Right hindlimb (tissue), 1 donor: ENCODE measurements around the gene ATXN7L3.

ENCODE experiments used
- DNase-seq: peaks from one replicate; pipeline ENCODE4 v3.0.0-alpha.2; 2018

Gene ATXN7L3

DNA sequence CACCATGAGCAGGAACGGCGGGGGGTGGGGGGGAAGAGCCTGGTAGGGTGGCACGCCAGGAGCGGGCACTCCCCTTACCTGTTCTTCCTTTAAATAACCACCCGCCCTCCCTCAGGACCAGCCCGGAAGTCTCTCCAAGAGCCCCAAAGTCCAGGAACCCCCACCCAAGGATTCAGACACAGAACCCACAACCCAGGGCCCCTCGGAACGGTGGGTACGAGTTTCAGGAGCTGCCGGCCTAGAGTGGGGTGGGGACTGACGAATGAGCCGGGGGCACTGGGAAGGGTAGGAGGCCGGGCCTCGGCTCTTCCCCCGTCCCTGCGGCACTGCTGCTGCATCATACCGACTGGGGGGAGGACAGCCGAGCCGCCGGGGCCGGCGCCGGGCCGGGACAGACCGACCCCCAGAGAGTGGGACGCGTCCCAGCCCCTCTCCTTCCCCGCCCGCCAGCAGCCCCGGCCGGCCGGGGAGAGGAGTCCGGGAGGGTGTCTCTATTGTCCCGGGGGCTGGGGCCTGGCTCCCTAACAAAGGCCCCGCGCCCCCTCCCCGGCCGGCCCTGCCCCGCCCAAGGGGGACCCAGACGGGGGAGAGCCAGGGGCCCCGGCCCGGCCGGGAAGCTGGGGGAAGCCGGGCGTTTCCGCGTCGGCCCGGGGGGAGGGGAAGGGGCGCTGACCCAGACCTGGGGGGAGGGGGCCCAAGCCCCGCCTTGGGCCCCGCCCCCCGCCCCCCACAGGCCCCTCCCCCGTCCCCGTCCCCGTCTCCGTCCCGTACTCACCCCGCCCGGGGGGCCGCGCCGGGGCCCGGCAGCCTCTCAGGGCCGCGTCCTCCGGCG is 747 bp downstream of the ATXN7L3 start:
- peak; percentile 86 for DNase-seq

DNA sequence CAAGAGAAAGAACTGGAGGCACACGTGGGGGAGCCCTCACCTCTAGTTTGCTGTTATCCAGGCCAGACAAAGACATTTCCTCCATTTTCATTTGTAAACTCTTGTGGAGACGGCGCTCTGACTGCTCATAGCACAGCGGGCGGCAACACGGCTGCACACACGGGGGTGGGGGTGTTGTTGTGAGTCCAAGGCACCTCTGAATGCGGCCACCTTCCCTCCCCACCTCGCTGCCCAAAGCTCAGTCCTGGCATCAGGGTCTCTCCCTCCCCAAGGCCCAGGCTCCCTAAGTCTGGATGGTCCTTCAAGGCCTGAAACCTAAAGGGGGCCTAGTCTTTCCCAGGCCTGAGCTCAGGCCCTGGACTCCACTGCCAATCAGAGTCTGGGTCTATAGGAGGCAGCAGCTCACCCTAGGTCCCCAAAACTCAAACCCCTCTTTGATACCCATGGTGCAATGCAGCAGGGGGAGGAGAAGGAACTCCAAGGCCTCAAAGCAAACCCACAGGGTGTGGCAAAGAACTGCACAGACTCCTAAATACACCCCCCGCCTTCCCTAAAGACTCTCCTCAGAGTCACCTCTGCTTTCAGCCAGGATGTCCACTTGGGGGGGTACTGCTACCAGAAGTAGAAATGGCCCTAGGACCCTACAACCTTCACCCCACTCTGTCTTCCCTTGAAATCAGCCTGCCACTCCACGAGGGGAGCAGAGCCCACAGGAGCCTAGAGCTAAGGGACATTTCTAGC is 1.5 kb downstream of the ATXN7L3 start:
- peak; percentile 51 for DNase-seq

DNA sequence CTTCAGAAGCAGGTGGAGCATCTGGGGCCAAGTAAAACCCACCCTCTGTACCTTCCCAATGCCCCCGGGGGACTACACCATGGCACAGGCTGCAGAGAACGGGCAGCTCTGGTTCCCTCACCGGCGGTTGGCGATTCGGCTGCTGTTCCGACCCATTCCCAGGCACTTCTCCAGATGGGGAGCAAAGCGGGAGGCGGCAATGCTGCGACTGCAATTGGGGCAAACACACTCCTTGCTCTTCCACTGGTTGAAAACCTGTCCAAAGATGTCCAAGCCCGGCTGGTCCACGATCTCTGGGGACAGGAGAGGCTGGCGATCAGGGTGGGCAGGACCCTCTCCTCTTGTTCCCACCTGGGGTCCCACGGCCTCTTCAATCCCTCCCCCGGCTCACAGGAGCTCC is 2.6 kb downstream of the ATXN7L3 start:
- DNase-seq = no peak

DNA sequence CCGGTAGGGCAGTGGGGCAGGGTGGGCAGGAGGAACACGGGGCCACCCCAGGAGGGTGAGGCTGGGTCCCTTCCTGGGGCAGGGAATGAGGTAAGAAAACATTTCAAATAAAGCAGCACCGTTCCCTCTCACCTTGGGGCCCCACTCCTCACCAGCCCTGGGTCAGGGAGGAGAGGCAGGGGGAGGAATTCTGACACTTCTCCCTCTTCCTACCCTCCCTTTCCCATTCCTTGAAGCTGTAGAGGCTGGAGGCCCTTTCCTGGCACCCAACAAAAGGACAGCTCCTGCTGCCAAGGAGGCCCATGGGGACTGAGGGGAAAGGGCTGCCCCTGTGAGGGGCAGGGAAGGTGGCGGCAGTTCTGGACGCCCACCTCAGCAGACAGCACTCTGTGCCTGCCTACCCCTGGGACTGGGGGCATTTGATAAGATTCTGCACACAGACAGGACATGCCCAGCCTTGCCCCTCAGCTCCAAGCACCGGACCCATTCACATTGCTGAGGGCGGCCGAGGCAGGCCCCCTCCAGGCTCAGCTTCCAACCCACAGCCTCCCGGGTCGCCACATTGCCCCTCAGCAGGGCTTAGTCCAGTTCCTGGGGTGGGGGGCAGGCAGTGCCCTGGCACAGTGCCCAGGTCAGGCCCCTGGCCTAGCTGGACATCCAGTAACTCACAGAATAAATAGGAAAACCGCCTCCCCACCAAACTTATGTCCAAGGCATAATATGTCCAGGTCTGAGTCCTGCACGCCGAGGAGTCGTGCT is 6.2 kb downstream of the ATXN7L3 start:
- no peak for DNase-seq

DNA sequence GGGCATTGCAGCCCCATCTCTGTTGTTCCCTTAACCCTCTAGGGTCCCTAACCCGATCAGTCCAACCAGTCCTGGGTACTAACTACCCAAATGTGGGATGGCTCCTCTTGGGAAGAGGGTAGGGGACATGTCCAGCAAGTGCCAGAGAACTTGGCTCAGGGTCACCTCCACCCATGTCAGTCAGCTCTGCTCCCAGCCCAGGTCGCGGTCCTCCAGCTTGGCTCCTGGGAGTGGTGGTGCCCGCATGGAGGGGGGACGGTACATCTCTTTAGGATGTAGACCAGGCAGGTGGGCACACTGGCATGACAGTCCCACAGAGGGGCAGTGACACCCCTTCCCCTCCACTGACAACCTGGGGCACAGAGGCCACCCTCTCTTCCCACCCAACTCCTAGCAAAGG is 6.9 kb downstream of the ATXN7L3 start:
- no peak for DNase-seq

GRCh38 chr17:44191941-44192496 is 7.7 kb downstream of the ATXN7L3 start:
- DNase-seq = no peak

DNA sequence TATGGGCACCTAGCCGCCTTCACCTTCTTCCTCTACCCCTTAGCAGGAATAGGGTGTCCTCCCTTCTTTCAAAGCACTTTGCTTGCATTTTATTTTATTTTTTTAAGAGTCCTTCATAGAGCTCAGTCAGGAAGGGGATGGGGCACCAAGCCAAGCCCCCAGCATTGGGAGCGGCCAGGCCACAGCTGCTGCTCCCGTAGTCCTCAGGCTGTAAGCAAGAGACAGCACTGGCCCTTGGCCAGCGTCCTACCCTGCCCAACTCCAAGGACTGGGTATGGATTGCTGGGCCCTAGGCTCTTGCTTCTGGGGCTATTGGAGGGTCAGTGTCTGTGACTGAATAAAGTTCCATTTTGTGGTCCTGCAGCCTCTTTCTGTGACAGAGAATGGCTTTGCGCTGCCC is 8.3 kb downstream of the ATXN7L3 start:
- DNase-seq = peak; percentile 70

GRCh38 chr17:44190481-44190880 is 9.2 kb downstream of the ATXN7L3 start:
- no peak for DNase-seq

GRCh38 chr17:44188576-44189403 is 10.9 kb downstream of the ATXN7L3 start:
- no peak for DNase-seq

DNA sequence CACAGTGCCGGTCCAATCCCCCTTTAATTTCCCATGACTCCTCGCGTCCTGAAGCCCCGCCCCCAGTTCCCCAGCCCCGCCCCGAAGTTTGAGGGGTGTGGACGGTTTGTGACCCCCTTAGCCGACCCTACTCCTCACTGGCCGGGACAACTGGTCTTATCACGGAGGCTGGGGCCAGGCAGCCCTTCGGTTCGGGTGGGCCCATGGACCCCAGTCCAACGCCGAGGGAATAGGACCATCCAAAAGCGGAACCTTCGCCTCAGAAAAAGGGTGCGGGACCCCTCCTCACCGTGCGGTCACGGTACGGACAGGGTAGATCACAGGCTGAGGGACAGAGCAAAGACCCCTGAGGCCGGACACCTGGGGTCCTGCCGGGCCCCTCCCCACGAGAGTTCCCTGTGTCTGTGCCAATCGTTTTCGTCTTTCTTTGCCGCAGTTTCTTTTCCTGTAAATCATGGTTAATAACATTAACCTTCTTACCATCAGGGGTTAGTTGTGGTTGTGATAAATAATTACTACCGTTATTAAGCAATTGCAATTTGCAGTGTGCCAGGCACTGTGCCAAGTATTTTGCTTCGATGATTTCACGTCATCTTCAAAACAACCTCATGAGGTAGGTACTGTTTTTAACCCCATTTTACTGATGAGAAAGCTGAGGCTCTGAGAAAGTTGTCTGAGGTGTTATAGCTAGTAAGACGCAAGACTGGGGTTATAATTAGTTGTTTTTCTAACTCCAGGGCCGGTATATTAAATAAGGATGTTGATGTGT is 12.4 kb downstream of the ATXN7L3 start:
- DNase-seq = no peak

DNA sequence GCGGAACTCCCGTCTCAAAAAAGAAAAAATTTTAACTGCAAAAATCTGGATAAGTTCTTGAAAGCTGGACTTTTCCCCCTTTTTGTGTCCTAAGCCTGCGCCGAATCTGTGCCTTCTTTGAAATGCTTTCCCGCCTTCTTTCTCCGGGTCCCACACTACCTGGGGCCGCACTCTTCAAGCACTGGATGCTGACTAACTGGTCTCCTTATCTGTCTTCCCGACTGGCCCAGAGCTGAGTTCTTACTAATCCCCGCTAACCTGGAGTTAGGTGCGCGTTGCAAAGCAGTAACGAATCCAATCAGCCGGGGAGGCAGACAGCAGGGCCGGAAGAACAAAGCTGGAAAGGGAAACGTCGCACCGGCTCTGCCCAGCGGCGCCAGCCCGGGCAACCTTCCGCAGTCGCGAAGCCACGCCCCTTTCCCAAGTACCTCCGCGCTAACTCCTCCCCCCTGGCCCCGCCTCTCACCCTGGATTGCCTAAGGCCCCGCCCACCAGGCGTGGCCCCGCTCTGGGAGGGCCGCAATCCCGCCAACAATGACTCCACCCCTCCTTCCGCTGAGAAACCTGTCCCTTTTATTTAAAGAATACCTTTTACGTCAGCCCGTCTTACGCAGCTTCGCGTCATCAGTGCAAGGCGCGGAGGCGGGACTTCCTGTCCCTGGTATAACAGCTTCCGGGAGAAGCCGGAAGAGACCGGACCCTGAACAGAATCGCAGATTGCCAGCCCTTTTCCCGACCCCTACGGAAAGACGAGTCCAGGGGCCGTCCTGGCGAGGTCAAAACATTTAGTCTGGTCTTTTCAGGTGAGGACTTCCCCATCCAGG is 13.2 kb downstream of the ATXN7L3 start, which contains the start of gene TMUB2:
TSS of gene TMUB2 (plus strand) at position 666 of the 824 bp plus-strand sequence. CDS start 737 bp downstream, outside the sequence.
- DNase-seq = peak; percentile 99

DNA sequence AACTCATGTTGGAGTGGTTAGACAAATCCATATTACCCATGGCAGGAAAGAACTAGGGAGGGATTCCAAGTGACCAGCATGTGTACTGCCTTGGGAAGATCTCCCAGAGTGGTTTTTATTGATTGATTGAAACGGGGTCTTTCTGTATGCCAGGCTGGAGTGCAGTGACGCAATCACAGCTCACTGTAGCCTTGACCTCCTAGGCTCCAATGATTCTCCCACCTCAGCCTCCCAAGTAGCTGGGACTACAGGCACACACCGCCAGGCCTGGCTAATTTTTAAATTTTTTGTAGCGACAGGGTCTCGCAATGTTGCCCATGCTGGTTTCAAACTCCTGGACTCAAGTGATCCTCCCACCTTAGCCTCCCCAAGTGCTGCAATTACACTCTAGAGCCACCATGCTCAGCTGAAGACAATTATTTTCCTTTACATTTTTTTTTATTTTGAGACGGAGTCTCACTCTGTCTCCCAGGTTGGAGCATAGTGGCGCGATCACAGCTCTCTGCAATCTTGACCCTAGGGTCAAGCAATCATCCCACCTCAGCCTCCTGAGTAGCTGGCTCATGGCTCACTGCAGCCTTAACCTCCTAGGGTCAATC is 15.4 kb downstream of the ATXN7L3 start:
- DNase-seq = no peak

DNA sequence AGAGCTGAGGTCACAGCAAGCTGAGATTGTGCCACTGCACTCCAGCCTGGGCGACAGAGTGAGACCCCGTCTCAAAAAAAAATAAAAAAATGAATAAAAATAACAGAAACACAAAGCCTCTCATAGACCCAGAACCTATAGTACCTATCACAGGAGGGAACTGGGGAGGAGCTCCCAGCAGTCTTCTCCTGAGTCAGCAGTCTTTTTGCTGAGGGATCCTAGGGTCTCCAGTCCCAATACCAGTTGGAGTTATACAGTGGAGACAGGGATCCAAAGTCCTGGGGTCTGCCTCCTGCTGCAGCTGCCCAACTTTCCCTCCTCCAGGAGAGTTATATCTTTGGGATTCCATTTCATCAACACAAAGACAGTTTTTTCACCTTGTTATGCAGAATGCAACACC is 16.7 kb downstream of the ATXN7L3 start:
- no peak for DNase-seq

DNA sequence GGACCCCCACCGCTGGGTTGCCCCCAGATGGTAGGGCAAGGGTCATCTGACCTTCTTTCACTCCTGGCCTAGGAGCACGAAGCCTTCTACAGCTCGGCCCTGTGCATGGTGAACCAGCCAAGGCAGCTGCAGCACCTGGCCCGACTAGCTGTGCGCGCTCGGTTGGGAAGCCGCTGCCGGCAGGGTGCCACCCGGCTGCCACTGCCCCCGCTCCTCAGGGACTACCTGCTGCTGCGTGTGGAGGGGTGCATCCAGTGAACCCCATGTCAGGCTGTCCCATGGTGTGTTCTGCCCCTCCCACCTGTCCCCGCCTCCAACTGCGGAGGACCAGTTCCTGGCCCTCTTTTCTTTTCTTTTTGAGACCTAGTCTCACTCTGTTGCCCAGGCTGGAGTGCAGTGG is 21.6 kb downstream of the ATXN7L3 start:
- DNase-seq = no peak

DNA sequence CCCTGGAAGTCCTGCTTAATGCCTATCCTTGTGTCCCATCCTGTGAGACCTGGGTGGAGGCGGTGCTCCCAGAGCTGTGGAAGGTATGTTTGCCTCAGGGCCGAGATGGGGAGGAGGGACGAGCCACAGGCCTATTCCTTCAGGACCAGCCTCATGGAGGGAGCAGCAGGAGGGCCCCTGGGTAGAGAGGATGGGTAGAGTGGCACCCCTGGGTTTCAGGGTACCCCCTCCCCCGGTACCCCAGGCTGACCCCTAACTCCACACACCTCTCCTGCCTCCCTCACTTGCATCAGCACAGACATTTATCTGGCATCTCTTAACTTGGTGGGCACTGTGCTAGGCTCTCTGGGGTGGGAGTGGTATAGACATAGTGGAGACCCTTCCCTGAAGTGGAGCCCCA is 22.0 kb downstream of the ATXN7L3 start:
- no peak for DNase-seq

- no peak for DNase-seq
Observed at GRCh38 chr17:44176671-44177501, 22.8 kb downstream of the ATXN7L3 start.

DNA sequence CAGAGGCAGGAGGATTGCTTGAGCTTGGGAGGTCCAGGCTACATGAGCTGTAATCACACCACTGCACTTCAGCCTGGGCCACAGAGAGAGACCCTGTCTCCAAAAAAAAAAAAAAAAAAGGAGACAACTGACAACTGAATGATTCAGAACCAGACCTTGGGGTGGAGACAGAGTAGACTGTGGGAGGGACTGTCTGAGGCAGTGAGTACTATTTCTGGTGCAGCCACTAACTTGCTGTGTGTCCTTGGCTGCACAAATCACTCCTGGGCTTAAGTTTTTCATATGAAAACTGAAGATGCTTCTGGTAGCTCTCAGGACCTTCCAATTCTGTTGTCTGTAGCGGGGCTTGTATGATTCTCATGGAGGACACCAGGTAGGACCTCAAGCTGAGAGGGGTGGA is 23.4 kb downstream of the ATXN7L3 start:
- DNase-seq = no peak

- no peak for DNase-seq
Observed at GRCh38 chr17:44174427-44174826, 25.3 kb downstream of the ATXN7L3 start.

DNA sequence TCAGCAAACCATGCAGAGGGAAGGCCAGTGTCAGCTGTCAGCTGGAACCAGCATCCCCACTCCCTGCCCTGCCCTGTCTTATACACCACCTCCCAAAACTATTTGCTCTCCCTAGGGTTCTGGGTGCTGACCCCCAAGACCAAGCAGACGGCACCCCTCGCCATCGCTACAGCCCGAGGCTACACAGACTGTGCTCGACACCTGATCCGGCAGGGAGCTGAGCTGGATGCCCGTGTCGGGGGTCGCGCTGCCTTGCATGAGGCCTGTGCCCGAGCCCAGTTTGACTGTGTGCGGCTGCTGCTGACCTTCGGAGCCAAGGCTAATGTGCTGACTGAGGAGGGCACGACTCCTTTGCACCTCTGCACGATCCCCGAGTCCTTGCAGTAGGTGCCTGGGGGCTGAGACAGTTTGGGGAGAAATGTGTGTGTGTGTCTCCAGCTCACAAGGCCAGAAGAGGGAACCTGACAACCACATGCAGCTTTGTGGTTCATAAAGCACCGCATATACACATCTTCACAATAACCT is 27.7 kb downstream of the ATXN7L3 start:
- DNase-seq = no peak
